UCSD-AML1 (cell line): ENCODE results near the gene NT5C1A.

Source experiments
- DNase-seq: peaks from one replicate; lab custom pipeline; 2025; ENCODE audit not compliant: unreplicated experiment; lab: John Stamatoyannopoulos, UW

Gene NT5C1A

GRCh38 chr1:39690225-39690624 lies 18.3 kb upstream of the NT5C1A start:
- no peak for DNase-seq

- DNase-seq, result no peak
These were observed 17.7 kb upstream of the NT5C1A start for GRCh38 chr1:39689635-39690034.

GRCh38 chr1:39689214-39689613 lies 17.3 kb upstream of the NT5C1A start:
- no peak for DNase-seq

- DNase-seq, result no peak
These were observed 16.8 kb upstream of the NT5C1A start for GRCh38 chr1:39688706-39689105.

GRCh38 chr1:39687243-39687642 lies 15.3 kb upstream of the NT5C1A start:
- no peak for DNase-seq

GRCh38 chr1:39685071-39685470 lies 13.2 kb upstream of the NT5C1A start:
- DNase-seq, result no peak

- no peak for DNase-seq
These were observed 12.4 kb upstream of the NT5C1A start for GRCh38 chr1:39684313-39684664.

- DNase-seq, result no peak
These were observed 11.8 kb upstream of the NT5C1A start for GRCh38 chr1:39683591-39684312.

GRCh38 chr1:39681999-39682398 lies 10.1 kb upstream of the NT5C1A start:
- no peak for DNase-seq

- no peak for DNase-seq
These were observed 9.4 kb upstream of the NT5C1A start for GRCh38 chr1:39681294-39681693.

GRCh38 chr1:39680751-39681150 lies 8.8 kb upstream of the NT5C1A start:
- no peak for DNase-seq

GRCh38 chr1:39679821-39680220 lies 7.9 kb upstream of the NT5C1A start:
- DNase-seq, result no peak

- DNase-seq, result no peak
These were observed 7.0 kb upstream of the NT5C1A start for GRCh38 chr1:39678889-39679288.

GRCh38 chr1:39677645-39678044 lies 5.7 kb upstream of the NT5C1A start:
- no peak for DNase-seq

GRCh38 chr1:39676948-39677548 lies 5.1 kb upstream of the NT5C1A start:
- no peak for DNase-seq

- no peak for DNase-seq
These were observed 3.3 kb upstream of the NT5C1A start for GRCh38 chr1:39675220-39675619.

GRCh38 chr1:39673215-39673614 lies 1.3 kb upstream of the NT5C1A start:
- DNase-seq, result no peak

- DNase-seq, result peak; percentile 37
These were observed 642 bp upstream of the NT5C1A start for GRCh38 chr1:39672551-39672947.

GRCh38 chr1:39671433-39671792 lies 494 bp downstream of the NT5C1A start:
- no peak for DNase-seq

- DNase-seq, result no peak
These were observed 1.2 kb downstream of the NT5C1A start for GRCh38 chr1:39670689-39671088.

- DNase-seq, result no peak
These were observed 3.0 kb downstream of the NT5C1A start for GRCh38 chr1:39668894-39669293.

GRCh38 chr1:39668111-39668510 lies 3.8 kb downstream of the NT5C1A start:
- no peak for DNase-seq

- no peak for DNase-seq
These were observed 5.1 kb downstream of the NT5C1A start for GRCh38 chr1:39666772-39667171.
